Naive thymus-derived CD4-positive, alpha-beta T cell (primary cell): ENCODE data around the gene PSG3. TPM values are rescaled to one million over a fixed set of nuclear protein-coding genes. Genes with fewer than 3 reads are reported as not detected.
"Not testable (repeated sequence)": the region's sequence is repeated elsewhere in the genome, so short reads cannot be mapped to it uniquely, and the experiment has no call there.

Experiments used
- ATAC-seq: fragments of 150-1000 bp; cut with Tn5 transposase; 2 replicates; pipeline ENCODE4 v1.10.0; 2021; ENCODE audit warnings: mild to moderate bottlenecking, moderate library complexity
- CTCF ChIA-PET: fragments of 350-600 bp; sonication (Branson Sonifier 250); formaldehyde crosslinking; loops from one replicate; lab custom pipeline; 2021; ENCODE audit warnings: antibody characterized with exemption; lab: Charles Lee
- POLR2A ChIA-PET: fragments of 350-600 bp; sonication (Branson Sonifier 250); formaldehyde crosslinking; loops from one replicate; lab custom pipeline; 2021; ENCODE audit warnings: antibody characterized with exemption, inconsistent platforms; lab: Charles Lee
- DNase-seq, 9 donors: peaks; one replicate each; pipeline versions ENCODE4 v3.0.0 to v3.0.0-alpha.2; 2020 to 2022; ENCODE audit warnings: mixed read lengths in 1 of 9
- H3K27ac ChIP-seq: one replicate; pipeline ENCODE4 v1.7.0; 2013; ENCODE audit warnings: mild to moderate bottlenecking, low read depth, low read length, moderate library complexity
- H3K27me3 ChIP-seq, 2 donors: one replicate each; pipeline ENCODE4 v1.7.0; 2013; ENCODE audit warnings: low read length in 2 of 2, mild to moderate bottlenecking in 2 of 2, moderate library complexity in 2 of 2; ENCODE audit not compliant: control insufficient read depth in 2 of 2, insufficient read depth in 2 of 2
- H3K36me3 ChIP-seq, 3 experiments: 1 replicate in 2 of 3; 2 replicates in 1 of 3; pipeline ENCODE4 v1.7.0; 2013; ENCODE audit warnings: low read length in 3 of 3, mild to moderate bottlenecking in 3 of 3, moderate library complexity in 1 of 3; ENCODE audit not compliant: insufficient read depth in 3 of 3, control insufficient read depth in 2 of 3
- H3K4me1 ChIP-seq, 2 donors: one replicate each; pipeline ENCODE4 v1.7.0; 2013; ENCODE audit warnings: low read length in 2 of 2, mild to moderate bottlenecking in 2 of 2, moderate library complexity in 1 of 2; ENCODE audit not compliant: control insufficient read depth in 2 of 2, insufficient read depth in 2 of 2
- H3K4me3 ChIP-seq: 2 replicates; pipeline ENCODE4 v1.7.0; 2013; ENCODE audit warnings: mild to moderate bottlenecking, low read length
- H3K9me3 ChIP-seq, 3 experiments: 1 replicate in 2 of 3; 2 replicates in 1 of 3; pipeline ENCODE4 v1.7.0; 2013; ENCODE audit warnings: low read length in 3 of 3; ENCODE audit not compliant: control insufficient read depth in 2 of 3
- H3K27ac Mint-ChIP-seq, 9 donors: one replicate each; pipeline ENCODE4 v1.8.0; 2020 to 2022; ENCODE audit warnings: mixed read lengths in 9 of 9, mild to moderate bottlenecking in 8 of 9, moderate library complexity in 5 of 9, inconsistent platforms in 2 of 9
- H3K27me3 Mint-ChIP-seq, 5 donors: one replicate each; pipeline ENCODE4 v1.8.0; 2021 to 2022; ENCODE audit warnings: mixed read lengths in 5 of 5, mild to moderate bottlenecking in 1 of 5
- H3K36me3 Mint-ChIP-seq, 5 donors: one replicate each; pipeline ENCODE4 v1.8.0; 2020 to 2022; ENCODE audit warnings: mixed read lengths in 5 of 5, mild to moderate bottlenecking in 3 of 5, inconsistent platforms in 1 of 5
- H3K4me1 Mint-ChIP-seq, 7 donors: one replicate each; pipeline ENCODE4 v1.8.0; 2020 to 2022; ENCODE audit warnings: mixed read lengths in 7 of 7, mild to moderate bottlenecking in 3 of 7, inconsistent platforms in 1 of 7
- H3K4me3 Mint-ChIP-seq, 10 donors: one replicate each; pipeline ENCODE4 v1.8.0; 2020 to 2022; ENCODE audit warnings: mild to moderate bottlenecking in 10 of 10, mixed read lengths in 10 of 10, moderate library complexity in 6 of 10, inconsistent platforms in 2 of 10
- H3K9me3 Mint-ChIP-seq, 11 donors: one replicate each; pipeline ENCODE4 v1.8.0; 2020 to 2022; ENCODE audit warnings: mixed read lengths in 11 of 11, mild to moderate bottlenecking in 4 of 11, inconsistent platforms in 1 of 11, moderate library complexity in 1 of 11
- intact Hi-C, 2 donors: fragments of 100-400 bp; cut with micrococcal nuclease; formaldehyde crosslinking; loops; one replicate each; pipeline ENCODE4 v1.15.1; 2023
- polyA plus RNA-seq, 2 donors: library from polyadenylated mRNA; unstranded; fragments of 300-500 nt; fragmentation: Illumina TruSeq; gene quantifications; one replicate each; pipeline ENCODE4 v1.2.3, GENCODE V29; 2021
- total RNA-seq, 6 experiments: library from RNA in 5 of 6; stranded (reverse) in 5 of 6; gene quantifications; 1 replicate in 5 of 6; 2 replicates in 1 of 6; pipeline ENCODE4 v1.2.3 and lab custom pipeline; 2021 to 2026

PSG3 gene
- total and polyA plus RNA-seq, 7 experiments from 2014 or later: 0.16 to 0.69 TPM; not detected in 5

GRCh38 chr19:42695811-42696503 lies 44.3 kb downstream of the PSG3 start:
- Mint-ChIP-seq H3K4me3 (no peak overlapping the region), H3K36me3 (peaks cover 0 to 9% (median 3%) of the 10 kb centered on the region in 5 donors), H3K4me1 (no peaks in the 10 kb centered on the region), H3K27ac (no peak overlapping the region), H3K9me3 (peaks cover 0 to 32% (median 4%) of the 10 kb centered on the region in 11 donors), H3K27me3 (peaks cover 29 to 69% (median 66%) of the 10 kb centered on the region in 5 donors)
- ATAC-seq (no peak), DNase-seq (no peak)
- ChIA-PET CTCF (no interaction called here), POLR2A (no interaction called here)
- Histone ChIP-seq H3K27ac (no peak overlapping the region), H3K4me1 (no peaks in the 10 kb centered on the region), H3K9me3 (no peaks in the 10 kb centered on the region), H3K27me3 (peaks cover 0 to 3% of the 10 kb centered on the region in 2 donors), H3K4me3 (no peak overlapping the region), H3K36me3 (no peaks in the 10 kb centered on the region)
- intact Hi-C loops: no loop called here

GRCh38 chr19:42693760-42694350 lies 46.4 kb downstream of the PSG3 start:
- Mint-ChIP-seq H3K4me1 (no peaks in the 10 kb centered on the region), H3K27ac (no peak overlapping the region), H3K4me3 (no peak overlapping the region), H3K27me3 (peaks cover 27 to 57% (median 53%) of the 10 kb centered on the region in 5 donors), H3K36me3 (peaks cover 0 to 9% (median 0%) of the 10 kb centered on the region in 5 donors), H3K9me3 (peaks cover 0 to 35% (median 7%) of the 10 kb centered on the region in 11 donors)
- no peaks in the 10 kb centered on the region for H3K4me1 ChIP-seq
- ATAC-seq: no peak
- intact Hi-C loops: no loop called here
- H3K27me3 ChIP-seq: peaks cover 0 to 3% of the 10 kb centered on the region in 2 donors
- POLR2A ChIA-PET: no interaction called here
- no peaks in the 10 kb centered on the region for H3K36me3 ChIP-seq
- DNase-seq: no peak
- no peaks in the 10 kb centered on the region for H3K9me3 ChIP-seq
- CTCF ChIA-PET: interaction anchor here (0.8 kb wide), 1 partner anchor 9 kb away, joined by 6 read pairs; no protein-coding TSS in a partner anchor
- no peak overlapping the region for H3K4me3 ChIP-seq
- no peak overlapping the region for H3K27ac ChIP-seq

GRCh38 chr19:42683917-42684513 lies 56.3 kb downstream of the PSG3 start:
- no peak overlapping the region for H3K27ac ChIP-seq

GRCh38 chr19:42676326-42676725 lies 64.0 kb downstream of the PSG3 start:
- H3K9me3 ChIP-seq, H3K27ac Mint-ChIP-seq, H3K36me3 ChIP-seq, DNase-seq, POLR2A ChIA-PET, H3K36me3 Mint-ChIP-seq, H3K27ac ChIP-seq, H3K4me3 Mint-ChIP-seq, H3K4me3 ChIP-seq, H3K4me1 Mint-ChIP-seq, CTCF ChIA-PET, ATAC-seq, intact Hi-C loops, H3K27me3 ChIP-seq, H3K4me1 ChIP-seq: not testable (repeated sequence)
- peaks cover 0 to 24% (median 5%) of the 10 kb centered on the region in 5 donors for H3K27me3 Mint-ChIP-seq
- H3K9me3 Mint-ChIP-seq: peaks cover 6 to 54% (median 24%) of the 10 kb centered on the region in 11 donors

More at GRCh38 chr19:42683917-42684513, 56.3 kb downstream of the PSG3 start:
- Histone ChIP-seq H3K4me1 (no peaks in the 10 kb centered on the region), H3K36me3 (no peaks in the 10 kb centered on the region), H3K9me3 (peaks cover 0 to 24% (median 4%) of the 10 kb centered on the region in 3 experiments), H3K27me3 (no peaks in the 10 kb centered on the region), H3K4me3 (no peak overlapping the region)
- ChIA-PET POLR2A (no interaction called here), CTCF (interaction anchor here (1.1 kb wide), 1 partner anchor 10 kb away, joined by 6 read pairs; no protein-coding TSS in a partner anchor)
- intact Hi-C loops: no loop called here
- Mint-ChIP-seq H3K27ac (no peak overlapping the region), H3K36me3 (peaks cover 0 to 19% (median 0%) of the 10 kb centered on the region in 5 donors), H3K4me1 (no peaks in the 10 kb centered on the region), H3K27me3 (peaks cover 0 to 28% (median 9%) of the 10 kb centered on the region in 5 donors), H3K4me3 (no peak overlapping the region), H3K9me3 (peaks cover 11 to 78% (median 34%) of the 10 kb centered on the region in 11 donors)
- ATAC-seq (no peak), DNase-seq (peak in 2 of 9 donors; percentile 5 to 7)

- H3K9me3 ChIP-seq, H3K4me1 ChIP-seq, H3K4me3 Mint-ChIP-seq, H3K4me3 ChIP-seq, H3K27me3 ChIP-seq, ATAC-seq, DNase-seq, CTCF ChIA-PET, H3K4me1 Mint-ChIP-seq, H3K27ac ChIP-seq, H3K36me3 ChIP-seq, intact Hi-C loops, H3K36me3 Mint-ChIP-seq, POLR2A ChIA-PET, H3K27ac Mint-ChIP-seq: not testable (repeated sequence)
- Mint-ChIP-seq H3K27me3 (peaks cover 0 to 17% (median 6%) of the 10 kb centered on the region in 5 donors), H3K9me3 (peaks cover 6 to 42% (median 21%) of the 10 kb centered on the region in 11 donors)
These were observed 65.7 kb downstream of the PSG3 start for GRCh38 chr19:42674549-42674948.
